Measurements from ENCODE around the gene CAB39L.

DNA sequence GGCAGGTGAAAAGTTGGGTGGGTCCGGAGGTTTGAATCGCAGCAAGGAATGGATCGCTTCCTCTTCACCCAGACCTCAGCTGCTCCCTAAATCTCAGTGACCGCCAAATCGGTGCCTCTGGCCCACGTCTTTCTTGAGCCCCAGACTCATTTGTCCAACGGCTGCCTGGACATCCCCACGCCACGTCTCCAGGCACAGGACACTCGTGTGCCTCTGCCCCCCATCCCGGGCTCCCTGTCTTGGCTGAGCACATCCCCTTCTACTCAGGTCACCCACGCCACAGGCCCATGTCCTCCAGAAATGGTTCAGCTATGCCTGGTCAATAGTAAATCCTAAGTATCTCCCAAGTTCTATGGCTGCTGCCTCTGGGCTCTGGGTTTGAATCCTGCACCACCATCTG, 139.5 kb downstream of the CAB39L start:
- TF ChIP-seq CTCF (IDR thresholded peaks at IDR 0.05; ENCODE audit: poor library complexity, severe bottlenecking): no peak
- TF ChIP-seq RAD21 (conservative IDR thresholded peaks at IDR 0.05): no peak
